SK-N-SH (cell line): Measurements from ENCODE around the gene MPV17L2. TPM values are rescaled to one million over a fixed set of nuclear protein-coding genes. Genes with fewer than 3 reads are reported as not detected.
A peak's percentile ranks its signal among the peaks of the same experiment; 100 is the strongest.

Experiments used
- CTCF ChIA-PET: fragments of 300-600, 350-600 bp; formaldehyde crosslinking; extraction: SDS; loops from one replicate; lab custom pipeline; 2021; lab: Yijun Ruan, JAX
- POLR2A ChIA-PET: fragments of 350-600 bp; sonication (Branson Sonifier 250); formaldehyde crosslinking; extraction: SDS; loops from one replicate; lab custom pipeline; 2020; ENCODE audit warnings: antibody characterized with exemption, inconsistent platforms; lab: Yijun Ruan, JAX
- DNase-seq: peaks from one replicate; pipeline ENCODE4 v3.0.0; 2012
- H2AFZ ChIP-seq: fragments of 200-600 bp; sonication (generic); 2 replicates; pipeline ENCODE4 v1.8.1; 2016; ENCODE audit warnings: antibody characterized with exemption, mild to moderate bottlenecking, low read depth
- H3F3A ChIP-seq: fragments of 200-600 bp; sonication (generic); replicated peaks from 2 replicates; pipeline ENCODE3; 2016; ENCODE audit warnings: antibody characterized with exemption, mild to moderate bottlenecking; ENCODE audit not compliant: insufficient read depth
- H3K27ac ChIP-seq, 2 experiments: fragments of 200-500 bp in 1 of 2; fragments of 200-600 bp in 1 of 2; sonication (Bioruptor generic) in 1 of 2; sonication (generic), shearing (Covaris generic) in 1 of 2; 2 replicates each; pipeline versions ENCODE4 v1.5.1 to v1.6.1; 2014 to 2016; ENCODE audit warnings: low read depth in 2 of 2, inconsistent platforms in 1 of 2, low read length in 1 of 2, mild to moderate bottlenecking in 1 of 2, mixed read lengths in 1 of 2
- H3K27me3 ChIP-seq: fragments of 200-600 bp; sonication (generic), shearing (Covaris generic); 2 replicates; pipeline ENCODE4 v1.6.1; 2016; ENCODE audit warnings: mixed run types; ENCODE audit not compliant: insufficient read depth
- H3K36me3 ChIP-seq, 2 experiments: fragments of 200-500 bp in 1 of 2; fragments of 200-600 bp in 1 of 2; sonication (Bioruptor generic) in 1 of 2; sonication (generic) in 1 of 2; replicated peaks in 1 of 2; 2 replicates each; pipeline versions ENCODE3 to v1.5.1; 2014 to 2016; ENCODE audit warnings: low read length in 1 of 2, mild to moderate bottlenecking in 1 of 2; ENCODE audit not compliant: insufficient read depth in 2 of 2, control insufficient read depth in 1 of 2
- H3K4me1 ChIP-seq, 2 experiments: fragments of 200-500 bp in 1 of 2; fragments of 200-600 bp in 1 of 2; sonication (Bioruptor generic) in 1 of 2; sonication (generic), shearing (Covaris generic) in 1 of 2; 2 replicates each; pipeline versions ENCODE4 v1.5.1 to v1.6.1; 2014 to 2016; ENCODE audit warnings: low read depth in 1 of 2, low read length in 1 of 2, mixed run types in 1 of 2; ENCODE audit not compliant: insufficient read depth in 2 of 2, control insufficient read depth in 1 of 2
- H3K4me2 ChIP-seq: fragments of 200-600 bp; sonication (generic), shearing (Covaris generic); 2 replicates; pipeline ENCODE4 v1.6.1; 2017; ENCODE audit warnings: mixed run types
- H3K4me3 ChIP-seq, 2 experiments: fragments of 200-500 bp in 1 of 2; fragments of 200-600 bp in 1 of 2; sonication (Bioruptor generic) in 1 of 2; sonication (generic), shearing (Covaris generic) in 1 of 2; 2 replicates each; pipeline versions ENCODE4 v1.5.1 to v1.8.1; 2014 to 2016; ENCODE audit warnings: low read depth in 2 of 2, inconsistent platforms in 1 of 2, low read length in 1 of 2, mild to moderate bottlenecking in 1 of 2, mixed read lengths in 1 of 2, moderate library complexity in 1 of 2
- H3K79me2 ChIP-seq: fragments of 200-600 bp; sonication (generic); 2 replicates; pipeline ENCODE4 v1.8.1; 2017; ENCODE audit warnings: mild to moderate bottlenecking; ENCODE audit not compliant: insufficient read depth
- H3K9ac ChIP-seq: fragments of 200-600 bp; sonication (generic); 2 replicates; pipeline ENCODE4 v1.6.1; 2017; ENCODE audit warnings: mixed run types
- H3K9me2 ChIP-seq: fragments of 200-600 bp; sonication (generic); 2 replicates; pipeline ENCODE4 v1.6.1; 2017; ENCODE audit warnings: mixed run types
- H3K9me3 ChIP-seq: fragments of 200-600 bp; sonication (generic); 2 replicates; pipeline ENCODE4 v1.6.1; 2017; ENCODE audit warnings: mixed run types, mild to moderate bottlenecking, moderate library complexity
- H4K20me1 ChIP-seq: fragments of 200-600 bp; sonication (generic); 2 replicates; pipeline ENCODE4 v1.6.1; 2017; ENCODE audit warnings: mild to moderate bottlenecking, mixed run types; ENCODE audit not compliant: insufficient read depth
- CHD2 ChIP-seq: fragments of 150-350 bp; IDR thresholded peaks from 2 replicates; pipeline ENCODE4 v1.6.1; 2018; ENCODE audit warnings: low read length; ENCODE audit not compliant: partially characterized antibody
- ELF1 ChIP-seq: IDR thresholded peaks from 2 replicates; pipeline ENCODE4 v1.4.0; 2012
- EP300 ChIP-seq, 2 experiments: IDR thresholded peaks; 2 replicates each; pipeline versions ENCODE4 v1.4.0 to v1.6.1; 2012; ENCODE audit warnings: borderline replicate concordance in 1 of 2, low read depth in 1 of 2, low read length in 1 of 2
- FOSL2 ChIP-seq: IDR thresholded peaks from 2 replicates; pipeline ENCODE4 v1.4.0; 2012; ENCODE audit warnings: low read depth, mild to moderate bottlenecking, moderate library complexity, borderline replicate concordance
- NFIC ChIP-seq: IDR thresholded peaks from 2 replicates; pipeline ENCODE4 v1.4.0; 2012; ENCODE audit warnings: borderline replicate concordance
- RXRA ChIP-seq: IDR thresholded peaks from 2 replicates; pipeline ENCODE4 v1.4.0; 2012; ENCODE audit warnings: low read depth, mild to moderate bottlenecking, borderline replicate concordance
- SMC3 ChIP-seq: IDR thresholded peaks from 2 replicates; pipeline ENCODE4 v1.6.1; 2012; ENCODE audit warnings: low read depth, low read length, improper control_type of control experiment
- TAF1 ChIP-seq: IDR thresholded peaks from 2 replicates; pipeline ENCODE4 v1.6.1; 2012; ENCODE audit warnings: low read depth, mild to moderate bottlenecking, low read length, moderate library complexity, borderline replicate concordance
- TCF12 ChIP-seq: IDR thresholded peaks from 2 replicates; pipeline ENCODE4 v1.4.0; 2012
- ZBTB33 ChIP-seq: IDR thresholded peaks from 2 replicates; pipeline ENCODE4 v1.4.0; 2012; ENCODE audit warnings: low read depth, borderline replicate concordance
- WGBS: methylation state at CpG from one replicate; pipeline ENCODE4 v1.1.6; 2017; ENCODE audit warnings: low lambda C conversion rate; 5-methylcytosine and 5-hydroxymethylcytosine counted together
- polyA plus RNA-seq, 3 experiments: library from polyadenylated mRNA; depleted of rRNA; stranded (reverse); fragments of >200 nt; gene quantifications; 2 replicates each; pipeline ENCODE4 v1.2.3, GENCODE V29; 2012
- TF ChIP-seq, protein P1 (sequence below): IDR thresholded peaks from 2 replicates; pipeline ENCODE4 v1.4.0; 2012; ENCODE audit warnings: low read depth
- TF ChIP-seq, protein P2 (sequence below): fragments of 150-350 bp; IDR thresholded peaks from 2 replicates; pipeline ENCODE4 v1.6.1; 2017; ENCODE audit warnings: antibody characterized with exemption, low read length, low read depth, borderline replicate concordance
- TF ChIP-seq, protein P3 (sequence below): fragments of 200-600 bp; sonication (generic); IDR thresholded peaks from 2 replicates; pipeline ENCODE4 v1.6.1; 2017; ENCODE audit warnings: antibody characterized with exemption, mild to moderate bottlenecking, moderate library complexity

MPV17L2 gene
- polyA plus RNA-seq, 1 of the 3 experiments (the other 2 are of a cell fraction), result 17.5 TPM

- peak; percentile 43 for TF ChIP-seq CHD2
- TF ChIP-seq SMC3, result peak; percentile 11; the same call in 1 of the 2 replicates
- TF ChIP-seq, protein P1, sequence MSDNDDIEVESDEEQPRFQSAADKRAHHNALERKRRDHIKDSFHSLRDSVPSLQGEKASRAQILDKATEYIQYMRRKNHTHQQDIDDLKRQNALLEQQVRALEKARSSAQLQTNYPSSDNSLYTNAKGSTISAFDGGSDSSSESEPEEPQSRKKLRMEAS, result 0 out of 2 replicates have a peak, but pooled peaks have one; percentile 9
- TF ChIP-seq NFIC, result peak; percentile 51; the same call in 1 of the 2 replicates
- TF ChIP-seq, protein P2, sequence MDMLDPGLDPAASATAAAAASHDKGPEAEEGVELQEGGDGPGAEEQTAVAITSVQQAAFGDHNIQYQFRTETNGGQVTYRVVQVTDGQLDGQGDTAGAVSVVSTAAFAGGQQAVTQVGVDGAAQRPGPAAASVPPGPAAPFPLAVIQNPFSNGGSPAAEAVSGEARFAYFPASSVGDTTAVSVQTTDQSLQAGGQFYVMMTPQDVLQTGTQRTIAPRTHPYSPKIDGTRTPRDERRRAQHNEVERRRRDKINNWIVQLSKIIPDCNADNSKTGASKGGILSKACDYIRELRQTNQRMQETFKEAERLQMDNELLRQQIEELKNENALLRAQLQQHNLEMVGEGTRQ, result no peak
- TF ChIP-seq, protein P3, sequence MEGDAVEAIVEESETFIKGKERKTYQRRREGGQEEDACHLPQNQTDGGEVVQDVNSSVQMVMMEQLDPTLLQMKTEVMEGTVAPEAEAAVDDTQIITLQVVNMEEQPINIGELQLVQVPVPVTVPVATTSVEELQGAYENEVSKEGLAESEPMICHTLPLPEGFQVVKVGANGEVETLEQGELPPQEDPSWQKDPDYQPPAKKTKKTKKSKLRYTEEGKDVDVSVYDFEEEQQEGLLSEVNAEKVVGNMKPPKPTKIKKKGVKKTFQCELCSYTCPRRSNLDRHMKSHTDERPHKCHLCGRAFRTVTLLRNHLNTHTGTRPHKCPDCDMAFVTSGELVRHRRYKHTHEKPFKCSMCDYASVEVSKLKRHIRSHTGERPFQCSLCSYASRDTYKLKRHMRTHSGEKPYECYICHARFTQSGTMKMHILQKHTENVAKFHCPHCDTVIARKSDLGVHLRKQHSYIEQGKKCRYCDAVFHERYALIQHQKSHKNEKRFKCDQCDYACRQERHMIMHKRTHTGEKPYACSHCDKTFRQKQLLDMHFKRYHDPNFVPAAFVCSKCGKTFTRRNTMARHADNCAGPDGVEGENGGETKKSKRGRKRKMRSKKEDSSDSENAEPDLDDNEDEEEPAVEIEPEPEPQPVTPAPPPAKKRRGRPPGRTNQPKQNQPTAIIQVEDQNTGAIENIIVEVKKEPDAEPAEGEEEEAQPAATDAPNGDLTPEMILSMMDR, result peak; percentile 71
These were observed 40.6 kb upstream of the MPV17L2 start (continued) for GRCh38 chr19:18152442-18152816.

DNA sequence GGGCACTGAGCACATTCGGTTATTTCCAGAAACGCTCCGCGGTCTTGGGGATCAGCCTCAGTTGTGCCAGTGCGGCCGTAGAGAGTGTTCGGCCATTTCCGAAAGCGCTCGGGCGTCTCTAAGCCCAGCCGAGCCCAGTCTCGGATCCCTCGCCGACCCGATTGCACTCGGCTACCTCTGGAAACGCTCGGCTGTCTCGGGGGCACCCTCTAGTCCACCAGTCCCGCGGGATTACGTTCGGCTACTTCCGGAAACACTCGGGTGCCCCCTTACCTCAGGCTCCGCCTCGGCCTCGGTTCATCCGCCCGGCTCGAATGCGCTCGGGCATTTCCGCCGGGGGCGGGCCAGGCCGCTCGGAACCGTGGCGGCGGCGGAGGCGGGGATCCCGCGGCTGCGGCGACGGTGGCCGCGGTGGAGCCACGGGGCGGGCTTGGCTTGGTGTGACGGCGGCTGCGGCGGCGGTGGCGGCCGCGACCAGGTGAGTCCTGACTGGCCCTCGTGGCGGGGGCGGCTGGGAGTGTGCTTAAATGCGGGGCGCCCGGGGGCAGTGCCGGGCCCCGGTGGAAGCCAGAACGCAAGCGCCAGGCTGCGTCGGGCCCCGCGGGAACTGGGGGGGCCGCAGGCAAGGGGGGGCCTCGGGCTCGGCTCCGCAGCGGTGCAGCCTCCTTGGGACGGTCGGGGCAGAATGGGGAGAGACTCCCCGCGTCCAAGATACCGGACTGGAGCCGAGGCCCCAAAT lies 40.0 kb upstream of the MPV17L2 start, which contains the start of gene PIK3R2:
Gene PIK3R2 (plus strand): TSS at position 347 of the 739 bp plus-strand sequence. CDS start 2,717 bp downstream, outside the sequence.
- Histone ChIP-seq H3K36me3 (peaks cover 0 to 20% of the 10 kb centered on the region in 2 experiments), H3K27me3 (no peaks in the 10 kb centered on the region), H3K9me3 (no peaks in the 10 kb centered on the region), H3K27ac (peak within 1 kb of the TSS; percentile 98 to 99), H3K9me2 (no peaks in the 10 kb centered on the region), H3K4me3 (peak within 1 kb of the TSS; percentile 89 to 93), H3K9ac (peak within 1 kb of the TSS; percentile 94), H3K4me2 (peak within 1 kb of the TSS; percentile 97), H3F3A (peaks cover 12% of the 10 kb centered on the region), H3K4me1 (peaks cover 17 to 44% of the 10 kb centered on the region in 2 experiments; a peak in 2 of 4 replicates), H4K20me1 (peaks cover 5% of the 10 kb centered on the region; the same call in 1 of the 2 replicates), H2AFZ (peak within 1 kb of the TSS; percentile 92), H3K79me2 (peaks cover 45% of the 10 kb centered on the region)
- 0% methylated on average over 16 of the region's 86 CpGs for WGBS
- CTCF ChIA-PET, result interaction anchor here (0.5 to 2.6 kb wide), 14 partner anchors 8 to 220 kb away, joined by 3 to 18 read pairs (median 4); partner anchors contain the start of gene CCDC124
- TF ChIP-seq, protein P1, result peak; percentile 36
- peak; percentile 53; the same call in 1 of the 2 replicates for TF ChIP-seq ELF1
- no peak for TF ChIP-seq RXRA
- TF ChIP-seq ZBTB33, result peak; percentile 96
- peak; percentile 99 for TF ChIP-seq CHD2
- TF ChIP-seq EP300 (IDR thresholded peaks at IDR 0.05; ENCODE audit: borderline replicate concordance in 1 of 2, low read depth in 1 of 2, low read length in 1 of 2), result no peak
- no peak for TF ChIP-seq FOSL2
- no peak for TF ChIP-seq TAF1
- TF ChIP-seq TCF12, result no peak
- POLR2A ChIA-PET, result interaction anchor here (0.6 to 2.1 kb wide), 3 partner anchors 11 to 293 kb away, joined by 3 to 6 read pairs (median 3); partner anchors contain the start of gene RPL18A
- DNase-seq, result peak; percentile 98
